A549 (cell line): Measurements from ENCODE around the gene BEND6.

Source experiments
- CHD4 ChIP-seq: fragments of 200-600 bp; sonication (generic); IDR thresholded peaks from 2 replicates; pipeline ENCODE4 v1.6.1; 2016; ENCODE audit warnings: antibody characterized with exemption, mild to moderate bottlenecking, borderline replicate concordance
- JUN ChIP-seq, 2 experiments: fragments of >200 bp; sonication (Bioruptor Twin); formaldehyde crosslinking; IDR thresholded peaks; 2 replicates in 1 of 2; 3 replicates in 1 of 2; pipeline ENCODE4 v1.6.1; 2016 to 2017
- KDM5A ChIP-seq: fragments of 200-600 bp; sonication (generic); IDR thresholded peaks from 2 replicates; pipeline ENCODE4 v1.6.1; 2016; ENCODE audit warnings: antibody characterized with exemption, mild to moderate bottlenecking
- NFE2L2 ChIP-seq: fragments of 150-350 bp; conservative IDR thresholded peaks from 2 replicates; pipeline ENCODE4 v1.6.1; 2014; ENCODE audit warnings: low read length
- ZC3H11A ChIP-seq: fragments of 450-650 bp; IDR thresholded peaks from 2 replicates; pipeline ENCODE4 v1.6.1; 2014; ENCODE audit warnings: antibody characterized with exemption, mild to moderate bottlenecking
- ZFP36 ChIP-seq: fragments of 450-650 bp; IDR thresholded peaks from 2 replicates; pipeline ENCODE4 v1.6.1; 2014; ENCODE audit warnings: borderline replicate concordance; ENCODE audit not compliant: partially characterized antibody
- TF ChIP-seq, protein P1 (sequence below): fragments of >200 bp; sonication (Bioruptor Twin); formaldehyde crosslinking; IDR thresholded peaks from 3 replicates; pipeline ENCODE4 v1.5.1; 2016
- TF ChIP-seq, protein P2 (sequence below): fragments of 150-350 bp; IDR thresholded peaks from 2 replicates; pipeline ENCODE4 v1.6.1; 2014; ENCODE audit warnings: low read depth, mild to moderate bottlenecking, low read length

DNA sequence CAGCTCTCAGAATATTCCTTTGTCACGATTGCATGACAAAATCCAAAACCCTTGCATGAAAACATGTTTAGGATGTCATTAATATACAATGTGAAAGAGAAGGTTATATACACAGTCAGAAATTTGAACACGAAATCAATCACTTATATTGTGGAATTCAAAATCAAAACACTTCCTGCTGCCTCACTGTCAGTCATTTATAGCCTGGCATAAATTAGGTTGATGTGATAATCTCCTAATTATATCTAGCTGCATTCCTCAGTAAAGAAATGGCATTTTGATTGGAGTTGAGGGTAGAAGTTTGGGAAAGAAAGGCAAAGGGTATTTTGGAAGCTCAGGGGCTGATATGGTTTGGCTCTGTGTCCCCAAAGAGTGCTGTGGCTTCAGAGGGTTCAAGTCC is 24.1 kb upstream of the BEND6 start:
- TF ChIP-seq KDM5A: no peak
- TF ChIP-seq JUN (IDR thresholded peaks at IDR 0.05): no peak
- no peak for TF ChIP-seq NFE2L2
- TF ChIP-seq ZFP36: no peak
- TF ChIP-seq, protein P1, sequence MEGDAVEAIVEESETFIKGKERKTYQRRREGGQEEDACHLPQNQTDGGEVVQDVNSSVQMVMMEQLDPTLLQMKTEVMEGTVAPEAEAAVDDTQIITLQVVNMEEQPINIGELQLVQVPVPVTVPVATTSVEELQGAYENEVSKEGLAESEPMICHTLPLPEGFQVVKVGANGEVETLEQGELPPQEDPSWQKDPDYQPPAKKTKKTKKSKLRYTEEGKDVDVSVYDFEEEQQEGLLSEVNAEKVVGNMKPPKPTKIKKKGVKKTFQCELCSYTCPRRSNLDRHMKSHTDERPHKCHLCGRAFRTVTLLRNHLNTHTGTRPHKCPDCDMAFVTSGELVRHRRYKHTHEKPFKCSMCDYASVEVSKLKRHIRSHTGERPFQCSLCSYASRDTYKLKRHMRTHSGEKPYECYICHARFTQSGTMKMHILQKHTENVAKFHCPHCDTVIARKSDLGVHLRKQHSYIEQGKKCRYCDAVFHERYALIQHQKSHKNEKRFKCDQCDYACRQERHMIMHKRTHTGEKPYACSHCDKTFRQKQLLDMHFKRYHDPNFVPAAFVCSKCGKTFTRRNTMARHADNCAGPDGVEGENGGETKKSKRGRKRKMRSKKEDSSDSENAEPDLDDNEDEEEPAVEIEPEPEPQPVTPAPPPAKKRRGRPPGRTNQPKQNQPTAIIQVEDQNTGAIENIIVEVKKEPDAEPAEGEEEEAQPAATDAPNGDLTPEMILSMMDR: no peak
- TF ChIP-seq, protein P2, sequence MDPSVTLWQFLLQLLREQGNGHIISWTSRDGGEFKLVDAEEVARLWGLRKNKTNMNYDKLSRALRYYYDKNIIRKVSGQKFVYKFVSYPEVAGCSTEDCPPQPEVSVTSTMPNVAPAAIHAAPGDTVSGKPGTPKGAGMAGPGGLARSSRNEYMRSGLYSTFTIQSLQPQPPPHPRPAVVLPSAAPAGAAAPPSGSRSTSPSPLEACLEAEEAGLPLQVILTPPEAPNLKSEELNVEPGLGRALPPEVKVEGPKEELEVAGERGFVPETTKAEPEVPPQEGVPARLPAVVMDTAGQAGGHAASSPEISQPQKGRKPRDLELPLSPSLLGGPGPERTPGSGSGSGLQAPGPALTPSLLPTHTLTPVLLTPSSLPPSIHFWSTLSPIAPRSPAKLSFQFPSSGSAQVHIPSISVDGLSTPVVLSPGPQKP: no peak
- no peak for TF ChIP-seq CHD4
- TF ChIP-seq ZC3H11A: no peak
